ENCODE measurements around the gene LIN28B. TPM values are rescaled to one million over a fixed set of nuclear protein-coding genes. Genes with fewer than 3 reads are reported as not detected.

Gene LIN28B
- total and polyA plus RNA-seq, 2 of the 4 experiments (the other 2 are of a cell fraction): not detected

DNA sequence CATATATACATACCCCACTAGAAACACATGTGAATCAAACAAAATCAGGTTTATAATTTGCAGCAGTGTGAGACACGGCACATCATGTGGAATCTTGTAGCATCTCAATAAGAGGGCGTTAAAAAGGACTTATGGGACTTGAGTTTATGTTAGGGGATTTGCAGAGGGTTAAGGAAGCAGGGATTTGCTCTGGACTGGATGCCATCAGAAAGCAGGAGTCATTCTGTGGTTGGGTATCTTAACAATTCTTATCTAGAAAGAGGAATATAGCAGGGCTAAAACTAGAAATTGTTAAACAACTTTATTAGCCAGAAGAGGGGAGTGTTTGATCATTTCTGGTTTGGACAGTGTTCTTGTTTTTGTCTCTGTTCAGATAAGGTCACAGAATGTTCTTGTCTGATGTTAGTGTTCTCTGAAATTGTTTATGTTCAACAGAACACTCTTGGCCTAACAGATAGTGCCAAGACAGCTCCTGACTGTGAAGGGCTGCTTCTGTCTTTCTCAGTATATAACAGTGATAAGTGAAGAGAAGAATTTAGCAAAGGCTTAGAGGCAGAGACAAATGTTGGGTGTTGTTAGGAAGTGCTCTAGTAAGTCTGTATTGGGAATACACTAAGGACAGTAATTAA is 39.2 kb downstream of the LIN28B start:
- Histone ChIP-seq H3K4me2 (ENCODE audit: low read depth, low read length) (no peak overlapping the region), H3K36me3 (ENCODE audit: control insufficient read depth, insufficient read depth, low read length) (no peaks in the 10 kb centered on the region), H3K9me1 (ENCODE audit: insufficient read depth, low read length) (no peaks in the 10 kb centered on the region), H3K18ac (ENCODE audit: low read depth, low read length) (no peak overlapping the region), H3K27ac (ENCODE audit: insufficient read depth, low read length) (no peak overlapping the region), H2BK5ac (ENCODE audit: low read depth, low read length, poor library complexity, severe bottlenecking) (no peak overlapping the region), H2BK120ac (ENCODE audit: low read depth, low read length) (no peak overlapping the region), H2AFZ (replicated peaks; ENCODE audit: low read length, poor library complexity) (no peak overlapping the region), H2BK15ac (ENCODE audit: low read depth, low read length) (no peak overlapping the region), H3K79me1 (ENCODE audit: low read depth in 1 of 2, low read length in 2 of 2) (no peaks in the 10 kb centered on the region), H2AK9ac (replicated peaks; ENCODE audit: low read depth, low read length, poor library complexity) (no peak overlapping the region), H2AK5ac (ENCODE audit: low read depth, low read length) (no peak overlapping the region), H3K9ac (ENCODE audit: low read depth, low read length) (no peak overlapping the region), H3K4ac (ENCODE audit: low read depth, low read length) (no peak overlapping the region), H3K14ac (replicated peaks; ENCODE audit: low read depth, low read length) (no peak overlapping the region), H4K8ac (ENCODE audit: low read depth in 2 of 2, low read length in 2 of 2) (no peak overlapping the region), H3K56ac (ENCODE audit: extremely low read depth, insufficient read depth, low read length) (no peak overlapping the region), H3K4me3 (ENCODE audit: insufficient read depth, low read depth, low read length) (no peak overlapping the region), H3K27me3 (ENCODE audit: control insufficient read depth, insufficient read depth, low read length) (no peaks in the 10 kb centered on the region; the same call in 1 of the 2 replicates), H4K91ac (ENCODE audit: insufficient read depth, low read depth, low read length) (no peak overlapping the region), H3K23ac (ENCODE audit: low read depth, low read length) (no peak overlapping the region), H4K20me1 (ENCODE audit: insufficient read depth, low read length) (no peaks in the 10 kb centered on the region), H3K4me1 (ENCODE audit: control insufficient read depth, insufficient read depth, low read length) (no peaks in the 10 kb centered on the region), H2BK20ac (ENCODE audit: low read depth, low read length) (no peak overlapping the region), H4K5ac (ENCODE audit: low read depth, low read length) (no peak overlapping the region), H3K9me3 (ENCODE audit: control insufficient read depth, insufficient read depth, low read length) (no peaks in the 10 kb centered on the region)
- TF ChIP-seq SMC3 (IDR thresholded peaks at IDR 0.05; ENCODE audit: low read depth, low read length): no peak
- TF ChIP-seq MXI1 (IDR thresholded peaks at IDR 0.05; ENCODE audit: borderline replicate concordance, low read depth, low read length): no peak
- TF ChIP-seq, protein P1, sequence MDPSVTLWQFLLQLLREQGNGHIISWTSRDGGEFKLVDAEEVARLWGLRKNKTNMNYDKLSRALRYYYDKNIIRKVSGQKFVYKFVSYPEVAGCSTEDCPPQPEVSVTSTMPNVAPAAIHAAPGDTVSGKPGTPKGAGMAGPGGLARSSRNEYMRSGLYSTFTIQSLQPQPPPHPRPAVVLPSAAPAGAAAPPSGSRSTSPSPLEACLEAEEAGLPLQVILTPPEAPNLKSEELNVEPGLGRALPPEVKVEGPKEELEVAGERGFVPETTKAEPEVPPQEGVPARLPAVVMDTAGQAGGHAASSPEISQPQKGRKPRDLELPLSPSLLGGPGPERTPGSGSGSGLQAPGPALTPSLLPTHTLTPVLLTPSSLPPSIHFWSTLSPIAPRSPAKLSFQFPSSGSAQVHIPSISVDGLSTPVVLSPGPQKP (IDR thresholded peaks at IDR 0.05; ENCODE audit: borderline replicate concordance, low read depth, low read length): no peak
- no peak for TF ChIP-seq BHLHE40 (IDR thresholded peaks at IDR 0.05; ENCODE audit: low read depth, low read length)
- TF ChIP-seq, protein P2, sequence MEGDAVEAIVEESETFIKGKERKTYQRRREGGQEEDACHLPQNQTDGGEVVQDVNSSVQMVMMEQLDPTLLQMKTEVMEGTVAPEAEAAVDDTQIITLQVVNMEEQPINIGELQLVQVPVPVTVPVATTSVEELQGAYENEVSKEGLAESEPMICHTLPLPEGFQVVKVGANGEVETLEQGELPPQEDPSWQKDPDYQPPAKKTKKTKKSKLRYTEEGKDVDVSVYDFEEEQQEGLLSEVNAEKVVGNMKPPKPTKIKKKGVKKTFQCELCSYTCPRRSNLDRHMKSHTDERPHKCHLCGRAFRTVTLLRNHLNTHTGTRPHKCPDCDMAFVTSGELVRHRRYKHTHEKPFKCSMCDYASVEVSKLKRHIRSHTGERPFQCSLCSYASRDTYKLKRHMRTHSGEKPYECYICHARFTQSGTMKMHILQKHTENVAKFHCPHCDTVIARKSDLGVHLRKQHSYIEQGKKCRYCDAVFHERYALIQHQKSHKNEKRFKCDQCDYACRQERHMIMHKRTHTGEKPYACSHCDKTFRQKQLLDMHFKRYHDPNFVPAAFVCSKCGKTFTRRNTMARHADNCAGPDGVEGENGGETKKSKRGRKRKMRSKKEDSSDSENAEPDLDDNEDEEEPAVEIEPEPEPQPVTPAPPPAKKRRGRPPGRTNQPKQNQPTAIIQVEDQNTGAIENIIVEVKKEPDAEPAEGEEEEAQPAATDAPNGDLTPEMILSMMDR (conservative IDR thresholded peaks at IDR 0.05; ENCODE audit: low read depth, low read length): peak; percentile 27
- no peak for TF ChIP-seq CHD1 (IDR thresholded peaks at IDR 0.05; ENCODE audit: low read depth, low read length)
- TF ChIP-seq CEBPB (IDR thresholded peaks at IDR 0.05; ENCODE audit: low read depth, low read length): no peak
- TF ChIP-seq RAD21 (IDR thresholded peaks at IDR 0.05; ENCODE audit: low read length): peak; percentile 12; the same call in 1 of the 2 replicates
- TF ChIP-seq, protein P3, sequence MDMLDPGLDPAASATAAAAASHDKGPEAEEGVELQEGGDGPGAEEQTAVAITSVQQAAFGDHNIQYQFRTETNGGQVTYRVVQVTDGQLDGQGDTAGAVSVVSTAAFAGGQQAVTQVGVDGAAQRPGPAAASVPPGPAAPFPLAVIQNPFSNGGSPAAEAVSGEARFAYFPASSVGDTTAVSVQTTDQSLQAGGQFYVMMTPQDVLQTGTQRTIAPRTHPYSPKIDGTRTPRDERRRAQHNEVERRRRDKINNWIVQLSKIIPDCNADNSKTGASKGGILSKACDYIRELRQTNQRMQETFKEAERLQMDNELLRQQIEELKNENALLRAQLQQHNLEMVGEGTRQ (IDR thresholded peaks at IDR 0.05; ENCODE audit: low read depth, low read length): no peak
- DNase-seq (peak; percentile 19), ATAC-seq (ENCODE audit: low read depth) (peak; percentile 64)
- dilution Hi-C loops (cut with HindIII; ENCODE audit: low sequenced_read_pairs, unreplicated experiment): no loop called here
- BruUV-seq (replicated peaks): no TSS peak
- in situ Hi-C loops (cut with MboI; ENCODE audit: low sequenced_read_pairs): no loop called here
- intact Hi-C loops (cut with micrococcal nuclease): loop anchor here (2.0 kb wide), 1 partner anchor 83 kb away; no protein-coding TSS in a partner anchor
- WGBS, 2 experiments (ENCODE audit: extremely low coverage in 2 of 2, insufficient read length in 1 of 2): 20% methylated on average over 2 of the region's 2 CpGs; no CpG with 5 or more reads in 1 of the 2 experiments
- POLR2A ChIA-PET (ENCODE audit: unreplicated experiment): no interaction called here
- CTCF ChIA-PET: no interaction called here
